Measurements from ENCODE around the gene TMEM52. TPM values are rescaled to one million over a fixed set of nuclear protein-coding genes. Genes with fewer than 3 reads are reported as not detected.

The TMEM52 gene
- total and polyA plus RNA-seq, 9 of the 15 experiments (the other 6 are each of a cell fraction or from before 2014, with no cell fraction given): 0.37 to 22.5 (median 6.8) TPM

DNA sequence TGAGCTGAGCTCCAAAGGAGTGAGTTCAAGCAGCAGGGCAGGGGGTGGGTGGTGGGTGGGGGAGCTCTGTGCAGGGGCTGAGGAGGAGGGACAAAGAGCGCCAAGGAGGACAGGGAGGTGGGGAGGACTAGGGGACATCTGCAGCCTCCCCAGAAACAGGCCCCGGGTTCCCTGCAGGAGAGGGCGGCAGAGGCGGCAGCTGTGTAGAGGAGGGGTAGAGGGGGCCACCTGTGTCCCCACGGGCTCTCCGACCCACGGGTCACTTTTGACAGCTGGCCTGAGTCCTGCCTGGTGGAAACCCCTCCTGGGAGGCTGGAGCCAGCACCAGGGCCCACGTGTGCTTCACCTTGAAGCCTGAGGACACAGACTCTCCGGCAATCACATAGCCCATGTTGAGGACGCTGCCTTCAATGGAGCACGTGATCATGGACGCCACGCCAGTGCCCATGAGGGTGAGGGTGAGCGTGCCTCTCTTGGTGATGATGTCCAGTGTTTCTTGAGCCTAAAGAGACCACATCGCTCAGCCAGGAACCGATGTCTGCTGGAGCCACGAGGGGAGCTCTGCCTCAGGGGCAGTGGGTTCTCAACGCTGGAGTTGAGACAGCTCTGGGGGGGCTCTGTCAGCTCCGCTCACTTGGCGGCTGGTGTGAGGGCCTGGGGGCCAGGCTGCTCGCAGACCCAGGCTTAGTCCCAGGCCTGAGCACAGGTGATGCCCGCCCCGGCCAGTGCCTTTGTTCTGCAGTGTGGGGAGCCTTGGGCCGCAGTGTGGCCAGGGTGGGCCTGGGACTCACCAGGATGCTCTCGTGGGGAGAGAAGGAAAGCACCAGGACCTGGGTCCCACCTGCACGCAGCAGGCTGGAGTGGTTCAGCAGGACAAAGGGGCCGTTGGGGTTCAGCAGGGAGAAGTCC is 6.6 kb upstream of the TMEM52 start (continued):
- no peak for TF ChIP-seq PBX2 (CRISPR knock-in tag; IDR thresholded peaks at IDR 0.05; ENCODE audit: low read depth)
- TF ChIP-seq PBX2 (tag; conservative IDR thresholded peaks at IDR 0.05; ENCODE audit: low read depth): no peak
- TF ChIP-seq RBM22 (IDR thresholded peaks at IDR 0.05; ENCODE audit: low read depth, low read length, poor library complexity, severe bottlenecking): no peak
- TF ChIP-seq ETV5 (CRISPR knock-in tag; IDR thresholded peaks at IDR 0.05; ENCODE audit: low read depth): no peak
- TF ChIP-seq STAT6 (CRISPR knock-in tag; IDR thresholded peaks at IDR 0.05): no peak
- no peak for TF ChIP-seq ZNF224 (CRISPR knock-in tag; IDR thresholded peaks at IDR 0.05)
- TF ChIP-seq RBBP5 (IDR thresholded peaks at IDR 0.05; ENCODE audit: borderline replicate concordance, insufficient read depth, low read length, poor library complexity, severe bottlenecking): peak; percentile 22
- TF ChIP-seq ZKSCAN8 (CRISPR knock-in tag; IDR thresholded peaks at IDR 0.05): no peak
- no peak for TF ChIP-seq ARID3A (IDR thresholded peaks at IDR 0.05; ENCODE audit: borderline replicate concordance, low read depth, low read length)
- no peak for TF ChIP-seq GATA2 (CRISPR knock-in tag; IDR thresholded peaks at IDR 0.05)
- TF ChIP-seq TBL1XR1 (IDR thresholded peaks at IDR 0.05; ENCODE audit: low read length in 2 of 2): no peak
- no peak for TF ChIP-seq VEZF1 (CRISPR knock-in tag; IDR thresholded peaks at IDR 0.05)
- TF ChIP-seq HDAC1 (IDR thresholded peaks at IDR 0.05): no peak
- 0 out of 2 replicates have a peak, but pooled peaks have one; percentile 37 for TF ChIP-seq BHLHE40 (IDR thresholded peaks at IDR 0.05; ENCODE audit: low read length)
- no peak for TF ChIP-seq TARDBP (IDR thresholded peaks at IDR 0.05)
- TF ChIP-seq HDAC8 (tag; IDR thresholded peaks at IDR 0.05): no peak

Data from K562 (cell line).